Measurements from ENCODE around the gene LHX4. TPM values are rescaled to one million over a fixed set of nuclear protein-coding genes. Genes with fewer than 3 reads are reported as not detected.
A peak's percentile ranks its signal among the peaks of the same experiment; 100 is the strongest.

Gene LHX4
- total and polyA plus RNA-seq, 2 of the 13 experiments (the other 11 are each of a cell fraction or from before 2014, with no cell fraction given) = 0.03 to 0.07 TPM

DNA sequence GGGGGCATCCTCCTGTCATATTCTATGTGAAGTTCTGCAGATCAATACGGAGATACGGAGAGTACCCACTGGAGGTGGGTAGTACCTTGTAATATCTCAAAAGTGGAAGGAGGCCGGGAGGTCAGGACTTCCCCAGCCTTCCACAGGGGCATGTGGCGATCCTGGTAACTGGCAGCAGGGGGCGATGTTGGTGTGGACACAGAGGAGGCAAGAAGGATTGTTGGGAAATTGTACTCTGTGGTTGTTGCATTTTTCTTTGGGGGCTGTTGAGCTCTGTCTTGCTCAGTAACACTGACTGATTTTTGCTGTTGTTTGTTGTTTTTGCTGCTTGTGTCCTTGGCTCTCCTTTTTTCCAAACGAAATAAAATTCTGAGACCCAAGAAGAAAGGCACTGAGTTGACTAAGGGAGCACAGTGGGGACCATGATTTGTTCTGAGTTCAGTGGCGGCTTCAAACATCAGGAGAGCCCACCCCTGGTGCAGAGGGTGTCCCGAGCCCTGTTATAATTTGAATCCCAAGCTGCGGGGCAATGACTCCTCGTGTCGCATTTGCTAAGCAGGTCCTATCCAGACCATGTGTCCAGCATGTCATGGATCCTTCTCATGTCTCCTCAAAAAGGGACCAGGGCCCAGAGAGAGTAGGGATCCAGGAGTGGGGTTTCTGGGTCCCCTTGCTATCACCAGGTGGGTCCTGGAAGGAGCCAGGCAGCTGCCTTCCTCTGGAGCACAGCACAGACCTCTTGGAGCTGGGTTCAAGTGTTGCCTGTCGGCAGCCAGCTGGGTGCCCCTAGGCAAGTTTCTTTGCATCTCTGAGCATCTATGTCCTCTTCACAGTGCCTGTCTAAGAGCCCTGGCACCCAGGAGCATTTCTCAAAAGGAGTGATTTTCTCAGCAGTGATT is 22.8 kb downstream of the LHX4 start (continued):
- TF ChIP-seq CTCF (CRISPR knock-in tag; IDR thresholded peaks at IDR 0.05) = peak; percentile 83
- TF ChIP-seq, protein P1, sequence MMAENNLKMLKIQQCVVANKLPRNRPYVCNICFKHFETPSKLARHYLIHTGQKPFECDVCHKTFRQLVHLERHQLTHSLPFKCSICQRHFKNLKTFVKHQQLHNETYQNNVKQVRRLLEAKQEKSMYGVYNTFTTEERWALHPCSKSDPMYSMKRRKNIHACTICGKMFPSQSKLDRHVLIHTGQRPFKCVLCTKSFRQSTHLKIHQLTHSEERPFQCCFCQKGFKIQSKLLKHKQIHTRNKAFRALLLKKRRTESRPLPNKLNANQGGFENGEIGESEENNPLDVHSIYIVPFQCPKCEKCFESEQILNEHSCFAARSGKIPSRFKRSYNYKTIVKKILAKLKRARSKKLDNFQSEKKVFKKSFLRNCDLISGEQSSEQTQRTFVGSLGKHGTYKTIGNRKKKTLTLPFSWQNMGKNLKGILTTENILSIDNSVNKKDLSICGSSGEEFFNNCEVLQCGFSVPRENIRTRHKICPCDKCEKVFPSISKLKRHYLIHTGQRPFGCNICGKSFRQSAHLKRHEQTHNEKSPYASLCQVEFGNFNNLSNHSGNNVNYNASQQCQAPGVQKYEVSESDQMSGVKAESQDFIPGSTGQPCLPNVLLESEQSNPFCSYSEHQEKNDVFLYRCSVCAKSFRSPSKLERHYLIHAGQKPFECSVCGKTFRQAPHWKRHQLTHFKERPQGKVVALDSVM (CRISPR knock-in tag; IDR thresholded peaks at IDR 0.05) = peak; percentile 86; the same call in 1 of the 2 replicates
- 0 out of 2 replicates have a peak, but pooled peaks have one; percentile 17 for TF ChIP-seq FOXK1 (CRISPR knock-in tag; IDR thresholded peaks at IDR 0.05; ENCODE audit: borderline replicate concordance, low read depth)
- no peak for TF ChIP-seq DMAP1 (CRISPR knock-in tag; IDR thresholded peaks at IDR 0.05)
- TF ChIP-seq THAP8 (CRISPR knock-in tag; IDR thresholded peaks at IDR 0.05; ENCODE audit: borderline replicate concordance) = 0 out of 2 replicates have a peak, but pooled peaks have one; percentile 27
- TF ChIP-seq ZKSCAN5 (CRISPR knock-in tag; IDR thresholded peaks at IDR 0.05) = 0 out of 2 replicates have a peak, but pooled peaks have one; percentile 11
- peak; percentile 44; the same call in 1 of the 2 replicates for TF ChIP-seq CEBPG (CRISPR knock-in tag; IDR thresholded peaks at IDR 0.05)
- TF ChIP-seq GFI1 (CRISPR knock-in tag; IDR thresholded peaks at IDR 0.05; ENCODE audit: borderline replicate concordance) = 0 out of 2 replicates have a peak, but pooled peaks have one; percentile 22
